Activated naive CD4-positive, alpha-beta T cell treated with anti-CD3 and anti-CD28 coated beads, Interleukin-2, amount 50 U/mL, for 24 hours (primary cell): ENCODE results near the gene PPA2.

Experiments
- H3K27ac Mint-ChIP-seq: one replicate; pipeline ENCODE4 v1.8.0; 2021; ENCODE audit warnings: mild to moderate bottlenecking, mixed read lengths
- H3K27me3 Mint-ChIP-seq: one replicate; pipeline ENCODE4 v1.8.0; 2021; ENCODE audit warnings: mixed read lengths
- H3K36me3 Mint-ChIP-seq: one replicate; pipeline ENCODE4 v1.8.0; 2021; ENCODE audit warnings: mixed read lengths
- H3K4me1 Mint-ChIP-seq: one replicate; pipeline ENCODE4 v1.8.0; 2021; ENCODE audit warnings: mixed read lengths
- H3K4me3 Mint-ChIP-seq: one replicate; pipeline ENCODE4 v1.8.0; 2021; ENCODE audit warnings: mild to moderate bottlenecking, mixed read lengths
- H3K9me3 Mint-ChIP-seq: one replicate; pipeline ENCODE4 v1.8.0; 2021; ENCODE audit warnings: mixed read lengths

Gene PPA2

DNA sequence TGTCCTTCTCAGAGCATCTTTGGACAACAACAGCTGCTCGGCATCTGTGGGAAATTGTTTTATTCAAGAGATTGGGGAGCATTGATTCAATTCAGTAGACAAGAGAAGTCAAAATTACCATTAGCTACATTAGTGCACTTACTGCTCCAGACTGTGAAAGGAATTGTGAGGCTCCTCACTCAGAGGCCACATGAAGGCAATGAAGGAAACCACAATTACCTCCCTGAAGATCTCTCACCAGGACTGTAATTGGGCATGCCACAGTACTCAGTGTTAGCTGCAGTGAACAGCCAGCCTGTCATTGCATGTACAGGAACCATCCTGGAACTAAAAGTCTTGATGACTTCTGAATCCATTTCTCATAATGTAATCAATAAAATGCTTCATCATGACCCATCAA, 144.8 kb downstream of the PPA2 start:
- H3K27me3 Mint-ChIP-seq = no peaks in the 10 kb centered on the region
- H3K36me3 Mint-ChIP-seq = peaks cover 5% of the 10 kb centered on the region
- H3K27ac Mint-ChIP-seq = no peak overlapping the region
- no peak overlapping the region for H3K4me3 Mint-ChIP-seq
- H3K9me3 Mint-ChIP-seq = no peaks in the 10 kb centered on the region
- H3K4me1 Mint-ChIP-seq = peaks cover 10% of the 10 kb centered on the region

DNA sequence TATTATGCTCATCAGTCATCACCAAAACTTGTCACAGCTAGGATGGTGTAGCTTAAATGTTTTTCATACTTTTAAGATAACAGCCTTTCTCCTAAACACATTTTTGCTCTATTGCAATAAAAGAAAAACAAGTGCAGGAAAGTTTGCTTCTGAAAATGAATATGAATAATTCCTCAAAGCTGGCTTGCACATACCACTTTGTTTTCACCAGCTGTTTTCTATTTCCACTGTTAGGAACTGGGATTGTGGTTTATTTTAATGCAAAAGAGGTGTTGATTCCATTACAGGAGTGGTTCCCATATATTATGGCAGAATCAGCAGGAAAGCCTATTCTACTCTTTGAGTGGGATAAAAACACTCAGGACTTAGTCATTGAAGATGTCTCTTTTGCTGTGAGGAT, 145.9 kb downstream of the PPA2 start:
- Mint-ChIP-seq H3K27ac (no peak overlapping the region), H3K27me3 (no peaks in the 10 kb centered on the region), H3K36me3 (no peaks in the 10 kb centered on the region), H3K9me3 (no peaks in the 10 kb centered on the region), H3K4me3 (no peak overlapping the region), H3K4me1 (peaks cover 10% of the 10 kb centered on the region)

DNA sequence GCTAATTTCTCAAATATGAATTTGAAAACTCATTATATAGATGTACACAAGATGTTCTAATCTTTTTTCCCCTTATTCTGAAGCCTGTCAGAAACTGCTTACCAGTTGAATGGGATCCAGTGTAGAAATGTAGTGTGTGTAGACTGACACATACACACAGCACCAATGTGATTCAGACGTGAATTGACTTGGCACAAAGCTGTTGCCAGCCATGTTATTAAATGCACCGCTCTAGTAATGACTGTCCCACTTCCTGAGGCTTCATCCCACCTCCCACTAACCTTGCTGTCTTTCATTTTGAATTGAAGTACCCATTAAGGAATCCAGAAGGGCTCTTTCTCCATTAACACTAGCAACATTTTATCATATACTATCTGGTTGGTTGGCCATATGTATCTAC, 146.6 kb downstream of the PPA2 start:
- peaks cover 10% of the 10 kb centered on the region for H3K4me1 Mint-ChIP-seq
- no peaks in the 10 kb centered on the region for H3K9me3 Mint-ChIP-seq
- H3K27me3 Mint-ChIP-seq = no peaks in the 10 kb centered on the region
- H3K27ac Mint-ChIP-seq = no peak overlapping the region
- H3K36me3 Mint-ChIP-seq = no peaks in the 10 kb centered on the region
- no peak overlapping the region for H3K4me3 Mint-ChIP-seq
